HUES6 (cell line): ENCODE data around the gene PLXNA4.

Experiments
- H3K27ac ChIP-seq: 2 replicates; pipeline ENCODE4 v1.7.0; 2013; ENCODE audit warnings: low read depth, mild to moderate bottlenecking, low read length, inconsistent platforms
- H3K27me3 ChIP-seq: 2 replicates; pipeline ENCODE4 v1.6.1; 2013; ENCODE audit warnings: low read length; ENCODE audit not compliant: control insufficient read depth, insufficient read depth
- H3K36me3 ChIP-seq: 2 replicates; pipeline ENCODE4 v1.6.1; 2013; ENCODE audit warnings: low read length; ENCODE audit not compliant: control insufficient read depth, insufficient read depth
- H3K4me1 ChIP-seq: 2 replicates; pipeline ENCODE4 v1.6.1; 2013; ENCODE audit warnings: low read length; ENCODE audit not compliant: control insufficient read depth, insufficient read depth
- H3K4me3 ChIP-seq: 2 replicates; pipeline ENCODE4 v1.5.1; 2013; ENCODE audit warnings: low read depth, low read length
- H3K9ac ChIP-seq: one replicate; pipeline ENCODE4 v1.6.1; 2013; ENCODE audit warnings: mild to moderate bottlenecking, low read length
- H3K9me3 ChIP-seq: 2 replicates; pipeline ENCODE4 v1.6.1; 2013; ENCODE audit warnings: low read depth, low read length; ENCODE audit not compliant: control insufficient read depth, insufficient read depth

The PLXNA4 gene

GRCh38 chr7:132083126-132083525 lies 493.1 kb downstream of the PLXNA4 start:
- Histone ChIP-seq H3K4me3 (no peak overlapping the region), H3K27me3 (no peaks in the 10 kb centered on the region), H3K9ac (no peak overlapping the region), H3K9me3 (no peaks in the 10 kb centered on the region), H3K27ac (no peak overlapping the region), H3K4me1 (no peaks in the 10 kb centered on the region), H3K36me3 (no peaks in the 10 kb centered on the region)

- H3K4me3 ChIP-seq: no peak overlapping the region
- H3K36me3 ChIP-seq: no peaks in the 10 kb centered on the region
- no peaks in the 10 kb centered on the region for H3K9me3 ChIP-seq
- H3K27me3 ChIP-seq: no peaks in the 10 kb centered on the region
- H3K27ac ChIP-seq: no peak overlapping the region
- no peak overlapping the region for H3K9ac ChIP-seq
- H3K4me1 ChIP-seq: no peaks in the 10 kb centered on the region
Observed at GRCh38 chr7:132082394-132082793, 493.9 kb downstream of the PLXNA4 start.

DNA sequence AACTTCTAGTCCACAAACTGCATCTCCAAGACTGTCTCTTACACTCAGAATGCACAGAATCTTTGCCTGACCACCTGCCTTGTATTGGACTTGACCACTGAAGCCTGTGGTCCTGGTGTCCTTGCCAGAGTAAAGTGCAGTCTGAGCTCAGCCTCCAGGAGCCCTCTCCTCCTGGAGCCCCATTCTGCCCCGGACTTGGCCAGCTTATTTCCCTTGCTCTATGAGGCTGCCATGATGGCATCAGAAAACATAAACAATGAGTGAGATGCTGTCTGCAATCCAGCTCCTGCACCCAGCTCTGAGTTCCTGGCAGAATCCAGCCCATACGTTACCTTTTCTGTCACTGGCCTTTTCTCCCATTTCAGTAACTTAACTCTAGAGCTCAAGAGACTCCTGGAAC lies 494.6 kb downstream of the PLXNA4 start:
- H3K27me3 ChIP-seq: no peaks in the 10 kb centered on the region
- H3K4me3 ChIP-seq: no peak overlapping the region
- no peaks in the 10 kb centered on the region for H3K36me3 ChIP-seq
- no peak overlapping the region for H3K27ac ChIP-seq
- H3K4me1 ChIP-seq: no peaks in the 10 kb centered on the region
- no peak overlapping the region for H3K9ac ChIP-seq
- H3K9me3 ChIP-seq: no peaks in the 10 kb centered on the region

GRCh38 chr7:132080967-132081668 lies 495.2 kb downstream of the PLXNA4 start:
- Histone ChIP-seq H3K4me1 (no peaks in the 10 kb centered on the region), H3K9me3 (no peaks in the 10 kb centered on the region), H3K27me3 (no peaks in the 10 kb centered on the region), H3K4me3 (no peak overlapping the region), H3K36me3 (no peaks in the 10 kb centered on the region), H3K9ac (no peak overlapping the region), H3K27ac (no peak overlapping the region)

- no peak overlapping the region for H3K4me3 ChIP-seq
- no peak overlapping the region for H3K9ac ChIP-seq
- H3K9me3 ChIP-seq: no peaks in the 10 kb centered on the region
- no peaks in the 10 kb centered on the region for H3K27me3 ChIP-seq
- H3K36me3 ChIP-seq: no peaks in the 10 kb centered on the region
- H3K27ac ChIP-seq: no peak overlapping the region
- H3K4me1 ChIP-seq: peaks cover 5% of the 10 kb centered on the region; the same call in 1 of the 2 replicates
Observed at GRCh38 chr7:132080467-132080866, 495.8 kb downstream of the PLXNA4 start.

- Histone ChIP-seq H3K9ac (no peak overlapping the region), H3K27ac (no peak overlapping the region), H3K27me3 (no peaks in the 10 kb centered on the region)
Observed at GRCh38 chr7:132078891-132079735, 497.2 kb downstream of the PLXNA4 start.

DNA sequence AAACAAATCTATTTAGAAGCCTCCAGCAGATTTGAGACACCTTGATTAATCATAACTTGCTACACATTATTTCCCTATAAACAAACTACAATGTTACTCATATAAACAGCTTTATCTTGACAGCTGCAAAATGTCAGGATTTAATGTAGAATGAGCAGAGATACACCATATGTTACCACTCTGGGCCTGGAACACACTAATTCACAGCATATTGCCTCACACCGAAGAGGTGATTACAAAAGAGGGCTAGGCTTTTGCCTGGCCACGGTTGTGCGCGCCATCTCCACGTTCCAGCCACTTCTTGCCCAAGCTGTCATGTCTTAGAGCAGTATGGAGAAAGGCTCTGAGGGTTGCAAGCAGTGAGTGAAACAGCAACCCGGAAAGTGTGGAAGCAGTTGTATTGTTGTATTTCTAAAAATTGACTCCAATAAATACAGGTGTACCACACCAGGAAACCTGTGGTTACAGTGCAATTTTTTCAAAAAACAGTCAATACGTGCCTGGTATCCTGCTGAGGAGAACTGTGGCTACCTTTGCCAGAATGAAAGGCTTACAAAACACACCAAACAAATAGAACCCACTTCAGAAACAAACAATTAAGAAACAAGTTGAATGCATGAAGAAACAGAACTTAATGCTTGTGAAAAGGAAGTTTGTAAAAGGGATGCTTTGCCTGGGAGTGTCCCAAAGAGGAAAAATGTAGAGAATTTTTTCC lies 498.1 kb downstream of the PLXNA4 start:
- H3K4me3 ChIP-seq: no peak overlapping the region
- H3K36me3 ChIP-seq: no peaks in the 10 kb centered on the region
- no peak overlapping the region for H3K9ac ChIP-seq
- H3K9me3 ChIP-seq: no peaks in the 10 kb centered on the region
- peaks cover 7% of the 10 kb centered on the region; the same call in 1 of the 2 replicates for H3K4me1 ChIP-seq
- no peaks in the 10 kb centered on the region for H3K27me3 ChIP-seq
- H3K27ac ChIP-seq: no peak overlapping the region

More at GRCh38 chr7:132078891-132079735, 497.2 kb downstream of the PLXNA4 start:
- H3K36me3 ChIP-seq: no peaks in the 10 kb centered on the region
- peaks cover 7% of the 10 kb centered on the region; the same call in 1 of the 2 replicates for H3K4me1 ChIP-seq
- no peak overlapping the region for H3K4me3 ChIP-seq
- H3K9me3 ChIP-seq: no peaks in the 10 kb centered on the region

- no peaks in the 10 kb centered on the region for H3K9me3 ChIP-seq
- H3K27ac ChIP-seq: no peak overlapping the region
- no peak overlapping the region for H3K9ac ChIP-seq
- no peak overlapping the region for H3K4me3 ChIP-seq
- no peaks in the 10 kb centered on the region for H3K36me3 ChIP-seq
- peaks cover 7% of the 10 kb centered on the region; the same call in 1 of the 2 replicates for H3K4me1 ChIP-seq
- H3K27me3 ChIP-seq: no peaks in the 10 kb centered on the region
Observed at GRCh38 chr7:132076301-132077035, 499.8 kb downstream of the PLXNA4 start.

DNA sequence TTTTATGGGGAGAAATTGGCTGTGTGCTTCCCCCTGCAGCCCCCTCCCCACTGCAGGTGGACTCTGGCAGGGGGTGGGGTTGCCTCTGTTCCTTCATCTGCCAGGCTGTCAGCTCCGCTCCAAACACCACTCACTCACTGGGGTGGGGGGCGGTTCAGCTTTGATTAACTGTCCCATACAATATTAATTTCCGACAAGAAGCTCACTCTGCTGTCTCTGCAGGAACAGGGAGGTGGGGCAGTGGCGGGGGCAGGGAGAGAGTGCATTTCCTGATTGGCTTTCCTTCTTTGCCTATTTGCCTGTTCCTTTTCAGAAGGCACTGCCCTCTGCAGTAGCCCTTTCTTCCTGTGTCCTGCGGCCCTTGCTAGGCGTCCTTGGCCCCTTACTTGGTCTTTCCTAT lies 500.8 kb downstream of the PLXNA4 start:
- Histone ChIP-seq H3K9ac (no peak overlapping the region), H3K9me3 (no peaks in the 10 kb centered on the region), H3K27ac (no peak overlapping the region), H3K27me3 (no peaks in the 10 kb centered on the region), H3K36me3 (no peaks in the 10 kb centered on the region), H3K4me1 (peaks cover 7% of the 10 kb centered on the region; the same call in 1 of the 2 replicates), H3K4me3 (no peak overlapping the region)

- H3K9ac ChIP-seq: no peak overlapping the region
- H3K36me3 ChIP-seq: no peaks in the 10 kb centered on the region
- H3K9me3 ChIP-seq: no peaks in the 10 kb centered on the region
- H3K27me3 ChIP-seq: no peaks in the 10 kb centered on the region
- no peak overlapping the region for H3K27ac ChIP-seq
- H3K4me3 ChIP-seq: no peak overlapping the region
- H3K4me1 ChIP-seq: peaks cover 7% of the 10 kb centered on the region; the same call in 1 of the 2 replicates
Observed at GRCh38 chr7:132073920-132074589, 502.2 kb downstream of the PLXNA4 start.
